GM13976 (cell line): ENCODE data around the gene GSK3B.

Experiments used
- DNase-seq: peaks from one replicate; pipeline ENCODE4 v3.0.0; 2012; ENCODE audit warnings: low spot score
- in situ Hi-C: fragments of 300-500 bp; cut with MboI; formaldehyde crosslinking; loops from one replicate; pipeline ENCODE4 v1.12.0; 2022; ENCODE audit warnings: low sequenced_read_pairs, mixed read lengths, inconsistent platforms; ENCODE audit not compliant: unreplicated experiment
- TF ChIP-seq, protein P1 (sequence below): IDR thresholded peaks from 2 replicates; pipeline ENCODE4 v1.5.1; 2012; ENCODE audit warnings: borderline replicate concordance, mild to moderate bottlenecking; ENCODE audit not compliant: insufficient read depth; ENCODE audit errors: extremely low read depth, missing control alignments, control extremely low read depth

GSK3B gene

DNA sequence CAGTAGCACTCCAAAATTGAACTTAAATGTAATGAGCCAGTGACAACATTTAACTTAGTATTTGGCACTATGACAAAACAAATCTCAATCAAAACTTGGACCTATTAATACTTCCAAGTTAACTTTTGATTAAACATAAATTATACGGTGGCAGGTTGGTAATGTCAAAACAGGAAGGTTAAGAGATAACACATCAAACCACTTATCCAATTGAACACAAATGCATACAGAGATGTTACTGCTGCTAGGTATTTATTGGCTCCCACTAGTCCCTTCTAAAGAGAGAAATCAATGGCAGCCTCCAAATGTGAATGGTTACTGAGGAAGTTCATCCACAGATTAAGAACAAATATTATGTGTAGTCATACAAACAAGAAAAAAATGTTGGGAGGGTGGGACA is 1.8 kb downstream of the GSK3B start:
- in situ Hi-C loops, result loop anchor here (25.0 kb wide), 1 partner anchor 505 kb away; the partner anchor contains the start of genes ADPRH and PLA1A
- DNase-seq, result no peak
- TF ChIP-seq, protein P1, sequence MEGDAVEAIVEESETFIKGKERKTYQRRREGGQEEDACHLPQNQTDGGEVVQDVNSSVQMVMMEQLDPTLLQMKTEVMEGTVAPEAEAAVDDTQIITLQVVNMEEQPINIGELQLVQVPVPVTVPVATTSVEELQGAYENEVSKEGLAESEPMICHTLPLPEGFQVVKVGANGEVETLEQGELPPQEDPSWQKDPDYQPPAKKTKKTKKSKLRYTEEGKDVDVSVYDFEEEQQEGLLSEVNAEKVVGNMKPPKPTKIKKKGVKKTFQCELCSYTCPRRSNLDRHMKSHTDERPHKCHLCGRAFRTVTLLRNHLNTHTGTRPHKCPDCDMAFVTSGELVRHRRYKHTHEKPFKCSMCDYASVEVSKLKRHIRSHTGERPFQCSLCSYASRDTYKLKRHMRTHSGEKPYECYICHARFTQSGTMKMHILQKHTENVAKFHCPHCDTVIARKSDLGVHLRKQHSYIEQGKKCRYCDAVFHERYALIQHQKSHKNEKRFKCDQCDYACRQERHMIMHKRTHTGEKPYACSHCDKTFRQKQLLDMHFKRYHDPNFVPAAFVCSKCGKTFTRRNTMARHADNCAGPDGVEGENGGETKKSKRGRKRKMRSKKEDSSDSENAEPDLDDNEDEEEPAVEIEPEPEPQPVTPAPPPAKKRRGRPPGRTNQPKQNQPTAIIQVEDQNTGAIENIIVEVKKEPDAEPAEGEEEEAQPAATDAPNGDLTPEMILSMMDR, result no peak

DNA sequence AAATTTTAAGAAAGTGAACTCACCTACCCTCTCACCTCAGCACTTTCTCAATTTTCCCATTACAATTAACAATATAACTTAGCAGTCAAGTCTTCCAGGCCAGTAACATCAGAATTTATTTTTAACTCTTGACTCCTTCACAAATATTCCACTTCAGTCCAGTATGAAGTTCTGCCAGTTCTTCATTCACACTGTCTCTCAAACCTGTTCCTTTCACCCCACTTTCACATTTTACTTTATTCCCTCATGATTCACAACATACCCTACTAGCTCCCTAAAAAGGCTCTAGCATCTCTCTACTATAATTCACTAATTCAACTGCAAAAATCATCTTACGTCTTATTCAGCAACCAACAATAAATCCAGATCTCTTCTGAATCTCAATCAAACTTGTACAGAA is 3.8 kb downstream of the GSK3B start:
- DNase-seq, result no peak
- in situ Hi-C loops, result loop anchor here (25.0 kb wide), 1 partner anchor 503 kb away; the partner anchor contains the start of genes ADPRH and PLA1A
- TF ChIP-seq, protein P1, result no peak

DNA sequence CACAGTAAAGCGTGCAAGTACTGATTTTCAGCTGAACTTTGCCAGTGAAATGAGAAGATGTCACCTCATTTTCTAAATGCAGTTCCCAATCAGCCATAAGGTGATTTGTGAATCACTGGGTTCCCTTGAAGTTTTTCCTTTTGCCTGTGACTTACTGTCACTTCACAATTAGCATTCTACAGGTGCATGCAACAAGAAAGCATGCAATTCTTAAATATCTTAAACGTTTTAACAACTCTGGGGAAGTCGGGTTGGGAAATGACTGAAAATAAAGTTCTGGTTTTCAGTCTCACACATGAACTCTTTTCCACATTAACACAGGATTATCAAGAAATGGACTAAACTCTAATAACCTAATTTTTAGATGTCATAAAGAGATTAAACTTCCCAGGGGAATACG is 5.2 kb downstream of the GSK3B start:
- TF ChIP-seq, protein P1, result no peak
- DNase-seq, result no peak
- in situ Hi-C loops, result loop anchor here (25.0 kb wide), 1 partner anchor 502 kb away; the partner anchor contains the start of genes ADPRH and PLA1A

DNA sequence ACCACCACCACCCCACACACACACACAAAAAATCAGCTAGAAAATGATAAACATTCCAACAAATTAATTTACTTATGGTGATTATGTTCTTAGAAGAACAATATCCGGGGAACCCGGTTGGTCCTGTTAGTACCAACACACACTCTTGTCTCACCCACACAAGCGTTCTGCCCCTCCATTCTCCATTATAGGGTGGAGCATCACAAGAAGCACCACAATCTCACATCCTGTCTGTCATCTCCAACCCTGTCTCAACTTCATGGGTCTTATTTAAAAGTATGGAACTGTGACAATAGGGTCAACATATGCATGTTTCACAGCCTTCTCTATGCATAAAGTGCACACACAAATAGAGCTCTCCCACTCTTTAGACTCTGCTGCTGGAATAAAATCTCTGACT is 5.6 kb downstream of the GSK3B start:
- in situ Hi-C loops, result loop anchor here (25.0 kb wide), 1 partner anchor 501 kb away; the partner anchor contains the start of genes ADPRH and PLA1A
- TF ChIP-seq, protein P1, result no peak
- no peak for DNase-seq

DNA sequence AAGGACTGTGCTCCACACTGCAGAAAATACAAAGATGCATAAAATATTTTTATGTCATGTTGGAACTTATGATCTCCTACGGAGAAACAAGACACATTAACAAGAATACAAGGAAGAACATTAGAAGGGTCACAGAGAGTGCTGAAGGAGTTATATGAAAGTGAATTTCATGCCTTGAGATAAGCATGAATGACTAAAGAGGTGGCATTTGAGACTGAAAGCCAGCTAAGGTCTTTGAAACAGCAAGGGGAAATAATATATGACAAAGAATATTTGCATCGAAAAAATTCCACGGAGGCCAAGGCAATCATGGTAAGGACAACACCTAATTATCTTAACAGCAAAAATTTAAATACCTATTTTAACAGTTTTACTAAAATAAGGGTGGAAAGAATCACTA is 12.5 kb downstream of the GSK3B start:
- in situ Hi-C loops, result loop anchor here (25.0 kb wide), 1 partner anchor 494 kb away; the partner anchor contains the start of genes ADPRH and PLA1A
- TF ChIP-seq, protein P1, result no peak
- no peak for DNase-seq

DNA sequence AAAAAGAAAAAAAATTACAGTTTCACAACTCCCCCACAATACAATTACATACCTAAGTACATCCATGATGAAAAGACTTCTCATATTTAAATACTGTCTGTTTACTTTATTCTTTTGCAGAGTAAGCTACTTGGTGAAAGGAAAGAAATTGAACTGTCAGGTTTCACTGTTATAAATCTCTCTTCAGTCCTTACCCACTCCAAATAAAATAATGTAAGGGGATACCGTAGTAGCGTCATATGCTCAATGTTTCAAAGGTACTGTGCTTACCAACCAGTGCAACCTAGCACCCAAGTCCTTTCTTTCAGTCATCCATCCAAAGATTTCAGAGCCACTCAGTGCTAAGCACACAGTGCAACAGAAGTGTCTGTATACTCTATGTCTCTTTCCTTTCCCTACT is 13.4 kb downstream of the GSK3B start:
- no peak for DNase-seq
- in situ Hi-C loops, result loop anchor here (25.0 kb wide), 1 partner anchor 494 kb away; the partner anchor contains the start of genes ADPRH and PLA1A
- TF ChIP-seq, protein P1, result no peak
